ENCODE data around the gene HS6ST3.

The HS6ST3 gene

DNA sequence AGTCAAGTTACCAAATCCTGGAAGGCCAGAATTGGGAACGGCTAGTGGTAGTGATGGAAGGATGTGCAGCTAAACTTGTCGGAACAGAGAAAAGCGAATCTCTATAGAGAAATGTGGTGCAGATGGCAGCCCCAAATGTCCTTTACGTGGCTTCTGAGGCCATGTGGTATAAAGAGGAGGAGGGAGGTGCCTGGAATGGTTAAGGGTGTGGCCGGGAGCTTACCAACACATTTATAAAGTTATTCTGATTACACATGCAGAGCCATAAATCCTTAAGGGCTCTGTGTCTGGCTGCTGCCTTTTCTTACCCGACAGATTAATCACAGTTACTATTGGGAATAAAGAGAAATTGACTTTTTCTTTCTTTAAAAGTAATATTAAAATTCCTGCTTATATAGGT is 714.3 kb downstream of the HS6ST3 start:
- no peak for FAIRE-seq

DNA sequence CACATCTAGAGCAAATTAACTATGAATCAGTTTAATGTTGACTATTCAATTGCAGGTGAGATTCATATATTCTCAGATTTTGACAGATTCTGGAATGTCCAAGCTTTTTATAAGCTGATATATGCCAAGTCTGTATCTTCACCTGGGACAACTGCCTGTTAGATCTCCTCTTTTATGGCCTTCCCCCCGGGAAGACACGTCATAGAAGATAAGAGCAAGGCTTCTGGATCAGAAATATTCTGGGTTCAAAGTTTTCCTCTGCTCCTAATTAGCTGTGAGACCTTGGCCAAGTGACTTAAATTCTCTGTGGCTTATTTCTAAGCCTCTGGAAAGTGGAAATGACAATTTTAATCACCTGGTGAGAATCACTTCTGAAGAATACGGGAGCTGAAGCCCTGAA is 716.8 kb downstream of the HS6ST3 start:
- FAIRE-seq, result no peak

DNA sequence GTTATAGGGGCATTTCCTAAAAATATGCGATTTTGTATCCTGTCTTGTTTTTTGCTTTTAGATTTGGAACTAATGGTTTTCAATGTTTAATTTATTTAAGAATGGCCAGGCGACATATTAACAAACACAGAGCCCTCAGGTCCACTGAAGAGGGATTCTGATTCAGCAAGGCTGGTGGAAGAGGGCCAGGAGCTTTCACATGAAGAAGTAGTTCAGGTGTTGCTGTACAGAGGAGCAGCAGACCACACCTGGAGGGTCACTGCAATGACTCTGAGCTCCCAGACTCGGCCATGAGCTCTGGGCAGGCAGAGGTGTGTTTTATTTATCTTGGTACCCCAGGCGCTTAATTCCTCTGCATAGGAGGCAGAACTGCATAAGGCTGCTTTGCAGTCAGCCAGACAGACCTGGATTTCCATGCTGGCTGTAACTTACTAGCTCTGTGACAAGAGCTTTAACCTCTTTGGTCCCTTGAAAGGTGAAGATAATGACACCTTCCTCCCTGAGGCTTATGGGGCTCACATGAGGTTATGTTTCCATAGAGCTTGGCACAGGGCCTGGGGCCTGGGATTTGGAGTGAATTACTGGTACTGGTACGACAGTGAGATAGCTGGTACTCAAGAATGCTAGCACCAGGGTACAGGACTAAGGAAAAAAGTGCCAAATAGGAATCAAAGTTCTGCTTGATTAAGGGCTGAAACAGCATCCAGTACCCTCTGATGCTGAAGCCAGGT is 719.6 kb downstream of the HS6ST3 start:
- no peak for FAIRE-seq

DNA sequence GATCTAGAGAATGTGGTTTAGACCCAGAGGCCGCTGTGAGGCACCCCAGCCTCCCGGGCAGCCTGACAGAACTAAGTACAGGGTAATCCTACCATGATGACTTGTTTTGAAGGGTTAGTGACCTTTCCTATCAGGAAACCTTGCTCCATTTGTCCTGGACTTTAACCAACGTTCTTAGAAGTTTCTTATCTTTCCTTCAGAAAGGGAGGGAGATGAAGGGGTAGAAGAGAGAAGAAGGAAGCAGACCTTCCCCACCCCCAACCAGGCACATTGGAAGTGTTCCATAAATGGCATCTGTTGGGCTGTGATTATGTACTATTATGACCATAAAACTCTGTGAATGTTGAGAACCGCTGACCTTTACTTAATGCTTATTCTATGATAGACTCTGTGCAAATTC is 720.2 kb downstream of the HS6ST3 start:
- no peak for FAIRE-seq

DNA sequence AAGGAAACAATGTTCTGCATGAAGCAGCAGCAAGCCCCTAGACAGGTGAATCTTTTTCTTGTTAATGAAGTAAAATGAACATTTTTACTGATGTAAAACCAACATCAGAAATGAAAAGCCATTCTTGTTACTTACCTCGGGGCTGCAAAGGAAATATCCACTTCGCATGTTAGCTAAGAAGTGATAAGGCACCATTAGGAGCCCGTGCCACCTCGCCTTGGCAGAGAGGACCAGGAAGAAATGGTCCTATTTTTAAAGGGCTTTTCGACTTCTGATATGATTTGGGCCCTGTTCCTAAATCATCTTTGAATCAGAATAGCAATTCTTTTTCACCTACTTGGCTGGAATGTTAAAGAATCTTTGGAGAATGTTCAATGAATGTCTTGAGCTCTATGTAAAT is 721.1 kb downstream of the HS6ST3 start:
- no peak for FAIRE-seq

DNA sequence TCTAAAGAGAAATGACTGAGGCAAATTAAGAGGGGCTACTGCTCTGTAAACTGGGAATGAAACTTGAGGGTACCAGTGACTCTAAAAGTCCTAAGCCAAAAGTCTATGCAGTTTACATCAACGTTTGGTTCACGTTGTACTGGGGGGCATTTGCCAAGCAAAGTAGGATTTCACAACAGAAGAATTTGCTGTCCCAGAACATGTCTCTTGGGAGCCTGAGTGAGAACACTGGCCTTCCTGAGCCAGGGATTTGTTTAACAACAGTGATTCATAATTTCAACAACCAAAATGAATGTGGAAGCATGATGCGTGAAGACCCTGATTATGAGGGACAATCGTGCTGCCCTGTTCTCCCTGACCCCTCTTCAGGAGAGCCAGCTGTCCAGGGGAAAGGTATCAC is 726.4 kb downstream of the HS6ST3 start:
- FAIRE-seq, result no peak

DNA sequence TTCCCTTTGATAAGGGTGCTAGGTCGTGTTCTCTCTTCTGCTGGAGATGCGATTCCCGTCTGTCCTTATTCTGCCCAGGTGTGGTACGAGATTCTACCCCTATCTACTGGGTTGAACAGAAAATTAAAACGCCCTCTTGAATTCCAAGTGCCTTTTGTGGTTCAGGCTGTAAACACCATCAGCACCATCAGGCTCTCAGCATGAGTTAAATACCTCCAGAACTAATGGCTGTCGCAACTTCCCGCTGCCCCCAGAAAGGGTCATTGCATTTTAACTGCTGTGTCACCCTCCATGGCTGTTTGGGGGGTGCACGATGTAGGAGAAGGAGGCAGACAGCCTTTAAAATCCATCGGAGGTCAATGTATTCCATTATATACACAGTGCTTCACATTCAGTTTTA is 727.0 kb downstream of the HS6ST3 start:
- FAIRE-seq, result no peak

DNA sequence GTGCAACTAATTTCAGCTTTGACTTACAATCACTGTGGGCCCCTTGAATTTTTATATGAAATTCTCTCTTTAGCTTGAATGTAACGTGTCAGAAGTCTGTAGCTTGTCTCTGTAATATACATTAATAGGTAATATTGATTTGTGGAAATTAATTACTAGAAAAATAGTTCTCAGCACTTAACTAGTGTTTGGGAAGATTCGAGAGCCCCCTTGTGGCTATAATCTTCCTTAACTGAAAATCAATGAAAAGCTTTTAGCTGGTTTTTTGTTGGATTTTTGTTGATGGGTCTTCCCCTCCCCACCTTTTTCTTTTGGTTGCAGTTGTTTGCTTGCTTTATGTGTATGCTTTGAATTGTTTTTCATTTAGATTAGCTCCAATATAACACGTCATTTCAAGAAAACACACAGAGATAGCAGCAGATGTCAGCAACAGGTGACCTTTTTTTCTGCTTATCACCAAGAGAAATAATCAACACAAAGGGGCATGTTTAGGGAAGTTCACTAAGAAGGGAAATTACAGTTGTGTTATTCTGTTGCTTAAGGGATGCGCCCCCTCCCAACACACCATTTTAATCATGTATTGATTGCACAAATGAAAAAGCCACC is 727.5 kb downstream of the HS6ST3 start:
- FAIRE-seq, result no peak

DNA sequence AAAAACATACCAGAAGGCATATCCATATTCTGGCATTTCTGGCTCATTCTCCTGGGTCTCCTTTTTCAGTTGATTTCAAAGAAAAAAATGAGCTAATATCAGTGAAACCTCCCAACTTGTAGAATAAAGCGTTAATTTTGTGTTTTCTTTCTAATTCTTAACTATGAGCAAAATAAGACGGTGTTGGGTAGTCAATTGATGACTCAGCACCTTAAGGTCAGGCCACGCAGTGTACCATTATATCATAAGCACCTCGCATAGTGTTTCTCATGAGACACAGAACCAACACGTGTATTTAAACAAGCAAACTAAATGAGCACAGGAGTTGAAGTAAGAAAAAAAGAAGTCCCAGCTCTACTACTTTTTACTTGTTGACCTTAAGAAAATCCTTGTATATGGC is 729.5 kb downstream of the HS6ST3 start:
- FAIRE-seq, result no peak

DNA sequence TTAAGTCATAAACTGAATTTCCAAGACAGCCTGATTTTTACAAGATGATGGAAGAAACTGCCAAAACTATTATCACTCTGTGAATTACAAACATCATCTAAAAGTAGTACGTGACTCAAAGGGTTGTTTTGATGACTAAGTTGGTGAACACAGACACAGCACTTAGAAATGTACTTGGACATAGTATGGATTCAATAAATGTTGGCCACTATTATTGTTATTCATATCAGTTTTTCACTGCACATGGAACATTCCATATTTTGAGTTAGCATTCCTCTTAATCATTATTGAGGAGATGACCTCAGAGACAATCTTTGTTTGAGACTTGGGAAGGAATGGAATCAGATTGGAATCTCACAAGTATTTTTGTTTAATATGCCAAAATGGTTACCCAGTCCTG is 731.5 kb downstream of the HS6ST3 start:
- FAIRE-seq, result no peak

DNA sequence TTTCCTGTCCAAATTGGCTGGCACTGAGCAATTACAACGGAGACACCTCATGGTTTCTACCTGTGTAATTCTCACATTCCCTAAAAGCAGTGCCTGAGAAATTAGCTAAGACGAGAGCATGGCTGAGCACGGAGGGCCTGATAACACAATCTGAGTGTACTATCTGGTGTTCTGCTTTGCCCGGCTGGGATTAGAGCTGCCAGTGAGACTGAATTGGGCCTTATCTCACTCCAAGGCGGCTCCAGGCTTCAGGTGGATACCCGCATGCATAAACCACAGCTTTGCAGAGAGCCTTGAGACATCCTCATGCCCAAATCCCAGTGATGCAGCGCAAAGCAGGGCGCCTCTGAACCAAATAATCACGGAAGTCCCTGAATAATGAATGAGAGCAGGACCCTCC is 732.1 kb downstream of the HS6ST3 start:
- FAIRE-seq, result no peak

DNA sequence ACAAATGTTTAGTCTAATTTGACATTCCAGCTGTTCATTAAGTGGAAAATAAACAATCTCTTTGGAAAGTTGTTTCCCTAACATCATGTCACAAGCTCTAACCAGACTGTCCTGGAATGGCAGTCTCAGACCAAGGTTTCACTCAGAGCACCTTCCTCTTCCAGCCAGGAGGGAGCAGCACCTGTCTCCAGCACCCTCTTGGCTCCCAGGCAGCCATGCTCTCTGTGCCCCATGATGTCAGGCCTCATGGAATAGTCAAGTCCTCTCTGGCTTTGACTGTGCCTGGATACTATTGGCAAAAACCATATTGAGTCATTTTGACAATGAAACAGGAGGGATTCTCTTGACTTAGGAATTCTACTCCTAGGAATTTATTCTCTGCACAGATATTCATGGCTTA is 733.0 kb downstream of the HS6ST3 start:
- FAIRE-seq, result no peak

DNA sequence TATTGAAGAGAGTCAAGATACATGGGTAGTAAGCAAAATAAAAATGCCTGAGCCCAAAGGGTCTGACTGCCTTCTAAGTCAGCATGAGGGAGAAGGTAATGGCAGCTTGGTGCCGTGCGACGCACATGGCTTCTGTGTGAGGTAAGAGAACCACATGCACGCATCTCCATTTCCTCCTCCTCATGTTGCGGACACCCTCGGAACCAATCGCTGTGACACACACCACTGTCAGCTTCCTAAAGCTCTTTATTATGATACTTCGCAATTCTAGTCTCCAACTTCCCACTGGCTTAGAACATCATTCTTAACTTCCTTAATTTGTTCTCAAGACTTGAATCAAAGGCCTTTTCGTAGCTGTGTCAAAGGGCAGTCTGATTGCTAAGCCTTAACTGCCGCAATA is 734.2 kb downstream of the HS6ST3 start:
- no peak for FAIRE-seq

DNA sequence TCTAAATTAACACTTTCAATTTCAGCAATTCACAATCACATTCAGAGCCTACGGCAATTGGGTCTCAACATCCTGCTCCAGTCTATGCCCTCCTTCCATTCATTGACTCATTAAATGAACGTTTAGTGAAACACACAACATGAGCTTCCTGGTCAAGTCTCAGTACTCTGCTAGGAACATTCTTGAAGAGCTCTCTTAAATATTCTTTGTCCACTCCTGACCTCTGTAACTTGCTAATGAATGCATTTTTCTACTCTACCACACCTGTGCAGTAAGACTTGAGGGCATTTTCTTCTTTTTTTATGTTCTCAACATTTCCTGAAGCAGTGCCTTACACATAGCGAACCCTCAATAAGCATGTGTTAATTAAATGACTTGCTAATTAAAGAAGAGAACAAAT is 735.7 kb downstream of the HS6ST3 start:
- no peak for FAIRE-seq

DNA sequence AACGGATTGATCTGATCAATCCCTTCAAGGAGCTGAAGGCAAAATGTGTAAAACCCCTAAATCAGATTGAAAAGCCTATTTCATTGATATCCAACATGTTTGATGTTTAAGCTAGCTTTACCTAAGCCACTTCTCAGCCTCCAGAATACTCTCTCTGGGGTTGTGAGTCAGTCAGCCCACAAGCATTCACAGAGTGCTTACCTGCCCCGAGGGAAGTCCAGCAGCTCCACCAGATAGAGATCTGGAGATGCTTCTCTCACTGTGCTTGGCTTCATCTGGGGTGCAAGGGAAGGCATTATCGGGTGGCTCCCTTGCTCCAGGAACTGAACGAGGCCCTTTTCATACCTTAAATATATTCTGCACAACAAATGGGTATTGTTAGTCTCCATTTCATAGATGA is 744.7 kb downstream of the HS6ST3 start:
- no peak for FAIRE-seq

DNA sequence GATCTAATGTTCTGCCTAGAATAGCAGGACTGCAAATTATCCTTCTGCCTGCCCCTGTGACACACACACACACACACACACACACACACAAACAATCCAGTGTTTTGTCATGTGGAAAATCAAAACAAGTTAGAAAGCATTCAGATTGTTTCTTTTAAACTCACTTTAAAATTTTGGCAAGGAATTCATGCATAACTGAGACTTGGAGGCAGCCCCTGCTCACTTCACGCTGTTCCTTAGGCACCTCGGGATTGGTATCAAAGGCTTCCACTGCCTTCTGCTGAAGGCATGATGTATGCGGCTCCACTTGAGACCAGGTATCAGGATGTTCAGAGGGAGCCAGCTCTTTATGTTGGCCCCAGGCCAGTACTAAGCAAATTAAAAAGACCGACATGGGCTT is 745.6 kb downstream of the HS6ST3 start:
- FAIRE-seq, result no peak

DNA sequence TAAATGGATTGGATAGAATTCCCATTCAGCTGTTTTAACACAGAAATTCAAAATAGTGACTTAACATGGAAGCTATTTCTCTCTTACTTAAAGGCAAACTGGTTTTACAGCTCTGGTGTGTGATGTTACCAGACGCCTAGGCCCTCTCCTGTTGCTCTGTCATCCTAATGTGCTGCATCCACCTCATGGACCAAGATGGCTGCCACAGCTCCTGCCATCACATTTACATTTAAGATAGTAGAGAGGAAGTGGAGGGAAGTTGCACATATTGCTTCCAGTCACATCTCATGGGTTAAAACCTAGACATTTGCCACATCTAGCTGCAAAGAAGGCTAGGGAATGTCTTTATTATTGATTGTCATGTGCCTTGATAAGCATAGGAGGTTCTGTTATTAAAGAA is 746.8 kb downstream of the HS6ST3 start:
- FAIRE-seq, result no peak

DNA sequence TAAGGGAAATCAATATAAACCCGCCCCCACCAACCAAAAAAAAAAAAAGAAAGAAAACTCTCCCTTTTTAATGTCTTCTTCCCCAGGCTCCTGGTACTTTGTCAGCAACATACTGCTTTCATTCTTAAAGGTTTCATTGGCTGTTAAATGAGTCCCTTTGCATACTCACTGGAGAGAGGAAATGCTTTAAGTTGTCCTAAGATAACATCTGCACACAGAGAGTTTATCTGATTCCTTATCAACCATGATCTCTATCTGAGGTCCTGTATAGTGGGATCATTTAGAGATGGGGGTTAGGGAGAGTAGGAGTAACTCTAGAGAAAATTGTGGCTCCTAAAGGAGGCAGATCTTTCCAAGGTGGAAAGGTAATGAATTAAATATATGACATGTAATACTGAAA is 747.9 kb downstream of the HS6ST3 start:
- no peak for FAIRE-seq

DNA sequence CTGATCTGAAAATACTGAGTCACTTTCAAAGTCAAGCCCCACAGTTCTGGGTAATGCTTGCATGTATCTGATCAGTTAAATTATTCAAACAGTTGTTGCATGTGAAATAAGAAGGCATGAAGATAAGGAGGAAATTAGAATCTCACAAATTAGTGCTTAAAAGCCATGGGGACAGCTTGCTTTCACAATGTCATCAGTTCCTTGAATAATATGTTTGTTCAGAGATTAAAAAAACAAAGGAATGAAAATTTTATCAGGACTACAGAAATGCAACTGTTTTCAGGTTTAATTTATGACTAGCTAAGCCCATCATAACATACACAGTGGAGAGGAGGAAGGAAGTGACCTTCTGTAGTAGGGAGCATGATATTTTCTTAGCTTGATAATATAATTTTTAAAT is 754.3 kb downstream of the HS6ST3 start:
- no peak for FAIRE-seq

DNA sequence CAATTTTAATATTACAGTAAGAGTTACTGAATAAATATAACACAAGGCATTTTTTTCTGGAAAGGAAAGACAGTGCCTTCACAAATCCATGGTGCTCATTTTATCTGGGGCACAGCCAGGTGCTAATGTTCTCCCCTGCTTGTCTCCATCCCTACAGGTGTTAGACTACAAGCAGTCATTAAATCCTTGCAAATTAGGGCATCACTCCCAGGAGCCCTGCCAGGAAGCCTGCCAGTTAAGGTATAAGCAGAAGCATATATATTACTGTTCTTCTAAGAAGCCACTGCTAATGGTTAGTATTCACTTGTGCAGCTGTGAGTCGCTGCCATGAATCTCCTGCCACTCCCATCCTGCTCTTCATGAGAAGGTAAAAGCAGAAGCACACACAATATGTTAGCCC is 754.7 kb downstream of the HS6ST3 start:
- no peak for FAIRE-seq

DNA sequence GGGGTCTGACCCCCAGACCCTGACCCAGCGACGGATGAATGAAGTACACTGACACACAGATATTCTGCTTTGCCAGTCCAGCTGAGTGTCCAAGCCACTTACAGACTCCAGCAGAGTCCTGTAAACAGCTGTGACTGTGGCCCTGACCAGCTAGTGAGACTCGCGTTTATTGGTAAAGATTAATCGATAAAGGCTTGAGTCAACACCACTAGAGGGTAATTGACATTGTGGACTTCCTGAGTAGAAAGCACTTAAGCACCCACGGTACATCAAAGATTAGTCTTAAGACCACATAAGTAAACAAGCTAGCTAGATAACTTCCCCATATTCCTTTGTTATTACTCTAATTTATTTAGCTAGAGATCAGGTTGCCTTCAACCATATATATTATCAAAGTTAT is 758.4 kb downstream of the HS6ST3 start:
- FAIRE-seq, result no peak

DNA sequence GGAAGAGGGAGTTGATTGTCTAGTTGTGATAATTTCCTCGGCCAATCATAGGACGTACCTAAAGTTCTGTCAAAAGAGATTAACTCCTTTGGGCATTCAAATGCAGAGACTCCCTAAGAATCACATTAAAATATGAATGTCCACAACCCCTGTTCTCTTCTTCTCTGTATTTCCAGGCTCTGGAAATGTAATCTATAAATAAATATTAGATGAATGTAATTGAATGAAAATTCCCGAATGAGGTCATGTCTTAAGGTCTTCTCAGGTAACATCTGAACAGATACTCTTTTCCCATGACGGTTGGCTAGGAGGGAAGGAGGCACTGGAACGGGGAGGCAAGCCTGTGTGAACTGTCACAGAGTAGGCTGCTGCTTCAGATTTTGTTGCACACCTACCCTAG is 759.2 kb downstream of the HS6ST3 start:
- FAIRE-seq, result no peak

DNA sequence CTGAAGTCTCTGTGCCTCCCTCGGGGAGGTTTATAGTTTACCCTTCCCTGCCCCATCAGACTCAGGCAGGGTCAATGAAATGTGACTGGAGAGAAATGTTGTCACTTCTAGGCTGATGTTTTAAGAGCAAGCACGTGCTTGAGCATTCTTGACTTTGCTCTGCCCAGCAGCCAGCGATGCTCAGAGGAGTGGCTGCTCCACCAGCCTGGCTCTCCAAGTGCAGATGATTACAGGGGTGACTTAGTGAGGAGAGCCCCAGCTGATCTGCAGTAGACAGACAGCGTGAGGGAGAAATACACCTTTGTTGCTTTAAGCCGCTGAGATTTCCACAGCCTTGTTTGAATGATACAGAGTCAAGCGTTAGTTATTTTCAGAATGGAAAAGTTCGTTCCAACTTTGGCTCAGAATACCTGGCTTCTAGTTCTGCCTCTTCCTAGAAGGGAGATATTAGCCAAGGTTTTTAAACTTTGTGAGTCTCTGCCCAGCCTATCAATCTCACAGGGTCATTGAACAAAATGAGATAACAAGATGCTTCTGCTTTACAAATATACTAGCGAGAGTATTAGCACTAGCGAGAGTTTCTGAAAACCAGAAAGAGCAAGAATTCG is 760.7 kb downstream of the HS6ST3 start:
- FAIRE-seq, result no peak

DNA sequence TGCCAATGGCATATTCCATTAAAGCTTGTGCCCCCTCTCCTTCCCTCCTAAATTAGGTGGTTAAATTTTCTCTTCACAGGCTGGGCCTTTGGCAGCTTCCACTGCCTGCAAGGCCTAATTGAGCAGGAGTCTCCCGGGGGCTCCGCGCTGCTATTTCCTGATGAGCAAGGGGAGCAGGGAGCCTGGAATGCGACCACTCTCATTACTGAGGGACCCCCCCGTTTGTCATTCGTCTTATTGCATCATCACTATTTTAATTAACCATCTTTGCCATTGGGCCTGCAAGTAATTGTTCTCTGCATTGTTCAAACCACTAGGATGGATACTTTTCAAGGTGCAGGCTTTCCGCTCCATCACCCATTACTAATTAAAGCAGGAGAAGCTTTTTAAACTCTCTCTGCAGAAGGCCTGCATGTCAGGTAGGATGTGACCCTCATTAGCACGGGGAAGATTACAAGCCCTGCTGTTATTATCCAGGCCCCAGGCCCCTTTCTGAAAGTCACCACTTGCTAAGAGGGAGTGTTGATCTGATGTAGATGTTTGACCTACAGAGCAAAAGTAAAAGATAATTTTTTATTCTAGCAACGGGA is 762.0 kb downstream of the HS6ST3 start:
- FAIRE-seq, result no peak
